Activated CD4-positive, alpha-beta T cell treated with anti-CD3 and anti-CD28 coated beads for 24 hours (primary cell): Measurements from ENCODE around the gene RBM22.

ENCODE experiments used
- DNase-seq, 2 donors: peaks; one replicate each; pipeline ENCODE4 v3.0.0-alpha.2; 2020; ENCODE audit warnings: low read depth in 2 of 2

RBM22 gene

DNA sequence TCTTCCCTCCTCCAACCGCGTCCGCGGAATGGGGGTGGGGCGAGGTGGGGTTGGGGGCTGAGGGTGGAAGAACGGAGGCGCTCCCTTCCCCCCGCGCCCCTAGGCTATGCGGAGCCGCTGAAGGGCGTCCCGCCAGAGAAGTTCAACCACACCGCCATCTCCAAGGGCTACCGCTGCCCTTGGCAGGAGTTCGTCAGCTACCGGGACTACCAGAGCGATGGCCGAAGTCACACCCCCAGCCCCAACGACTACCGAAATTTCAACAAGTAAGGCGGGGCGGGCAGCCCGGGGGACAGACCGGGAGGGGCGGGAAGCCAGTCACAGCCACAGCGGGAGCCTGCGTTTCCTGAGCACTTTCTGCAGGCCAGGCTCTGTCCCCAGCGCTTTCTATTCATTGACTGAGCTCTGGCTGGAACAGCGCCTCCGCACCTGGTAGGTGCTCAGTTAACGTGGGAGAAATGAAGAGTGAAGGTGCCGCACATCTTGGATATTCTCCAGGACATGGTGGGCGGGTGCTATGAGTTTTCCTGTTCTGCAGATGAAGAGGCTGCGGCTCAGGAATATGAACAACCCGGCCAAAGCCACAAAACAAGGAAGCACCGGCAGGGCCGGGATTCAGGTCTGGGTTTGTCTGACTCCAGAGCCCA is 28.5 kb downstream of the RBM22 start:
- no peak for DNase-seq

DNA sequence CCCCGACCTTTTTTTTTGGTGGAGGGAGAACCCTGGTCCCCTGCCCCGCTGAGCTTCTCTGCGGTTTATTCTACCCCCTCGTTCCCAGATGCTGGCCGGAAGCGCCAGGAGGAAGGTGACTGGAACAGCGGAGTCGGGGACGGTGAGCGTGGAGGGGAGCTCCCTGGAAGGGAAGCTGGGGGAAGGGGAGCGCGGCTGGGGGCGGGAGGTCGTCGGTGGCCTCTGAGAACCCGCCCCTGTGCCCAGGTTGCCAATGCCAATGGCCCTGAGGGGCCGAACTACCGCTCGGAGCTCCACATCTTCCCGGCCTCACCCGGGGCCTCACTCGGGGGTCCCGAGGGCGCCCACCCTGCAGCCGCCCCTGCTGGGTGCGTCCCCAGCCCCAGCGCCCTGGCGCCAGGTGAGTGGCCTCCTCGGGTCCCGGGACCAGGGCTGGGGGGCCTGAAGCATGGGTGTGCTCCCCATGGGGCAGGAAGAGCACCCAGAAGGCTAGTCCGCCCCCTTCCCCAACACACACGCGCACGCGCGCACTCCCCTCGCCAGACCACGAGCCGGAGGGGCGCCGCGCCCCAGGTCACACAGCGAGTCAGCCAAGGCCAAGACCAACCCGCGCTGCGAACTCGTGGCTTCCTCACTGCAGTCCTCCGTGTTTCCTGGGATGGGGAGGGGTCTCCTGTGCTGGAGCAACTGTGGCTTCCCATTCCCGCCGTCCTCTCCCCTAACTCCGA is 29.2 kb downstream of the RBM22 start:
- no peak for DNase-seq

DNA sequence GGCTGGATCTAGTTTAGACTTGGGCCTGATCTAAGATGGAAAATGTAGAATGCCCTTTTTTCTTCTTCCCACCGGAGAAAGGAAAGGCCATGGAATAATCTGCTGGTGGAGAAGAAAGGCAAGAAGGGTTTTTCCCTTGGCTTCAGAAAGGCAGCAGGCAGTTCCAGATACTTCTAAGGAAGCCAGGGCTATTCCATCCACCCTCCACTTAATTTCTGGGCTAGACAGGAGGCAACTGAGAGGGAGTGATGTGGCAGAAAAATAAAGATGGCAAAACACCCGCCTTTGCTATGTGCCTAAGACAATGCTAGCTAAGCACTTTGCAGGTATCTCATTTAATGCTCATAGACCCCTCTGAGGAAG is 29.9 kb downstream of the RBM22 start:
- no peak for DNase-seq

DNA sequence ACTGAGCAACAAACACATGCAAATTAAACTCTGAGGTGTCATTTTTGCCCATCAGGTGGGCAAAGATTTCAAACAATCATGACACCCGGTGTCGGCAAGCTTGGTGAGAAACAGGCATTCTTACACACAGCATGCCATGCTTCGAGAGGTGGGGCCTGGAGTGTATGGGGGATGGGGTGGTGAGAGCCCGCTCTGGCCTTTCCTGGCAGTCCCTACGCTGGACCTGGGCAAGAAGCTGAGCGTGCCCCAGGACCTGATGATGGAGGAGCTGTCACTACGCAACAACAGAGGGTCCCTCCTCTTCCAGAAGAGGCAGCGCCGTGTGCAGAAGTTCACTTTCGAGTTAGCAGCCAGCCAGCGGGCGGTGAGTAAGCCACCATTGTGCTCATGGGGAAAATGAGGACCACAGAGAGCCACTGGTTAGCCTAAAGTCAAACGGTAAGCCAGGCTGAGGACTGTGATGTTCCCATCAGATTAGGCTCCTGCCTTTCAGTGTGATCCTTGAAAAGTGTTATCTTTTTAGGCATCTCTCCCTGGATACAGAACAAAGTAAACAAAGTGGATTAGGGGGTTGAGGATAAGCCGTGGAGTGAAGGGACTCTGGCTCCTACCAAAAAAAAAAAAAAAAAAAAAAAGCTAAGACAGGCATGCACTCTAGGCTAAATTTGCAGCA is 30.5 kb downstream of the RBM22 start:
- DNase-seq, result no peak

DNA sequence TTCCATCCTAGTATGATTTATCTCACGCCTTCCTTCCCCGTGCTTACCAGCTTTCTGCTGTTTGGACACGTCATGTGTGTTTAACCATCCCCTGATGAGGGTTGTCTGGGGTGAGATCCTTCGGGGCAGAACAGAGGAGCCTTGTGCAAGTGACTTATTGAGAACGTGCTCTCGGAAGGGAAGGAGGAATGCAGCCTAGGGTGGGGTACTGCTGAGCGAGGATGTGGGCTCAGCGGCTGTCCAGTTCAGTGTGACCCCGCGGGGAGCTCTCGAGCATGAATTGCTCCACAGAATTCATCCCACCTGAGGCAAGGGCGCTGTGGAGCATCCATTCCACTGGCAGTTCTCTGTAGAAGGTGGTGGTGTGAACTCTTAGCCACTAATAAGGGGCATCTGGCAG is 35.8 kb downstream of the RBM22 start:
- no peak for DNase-seq

DNA sequence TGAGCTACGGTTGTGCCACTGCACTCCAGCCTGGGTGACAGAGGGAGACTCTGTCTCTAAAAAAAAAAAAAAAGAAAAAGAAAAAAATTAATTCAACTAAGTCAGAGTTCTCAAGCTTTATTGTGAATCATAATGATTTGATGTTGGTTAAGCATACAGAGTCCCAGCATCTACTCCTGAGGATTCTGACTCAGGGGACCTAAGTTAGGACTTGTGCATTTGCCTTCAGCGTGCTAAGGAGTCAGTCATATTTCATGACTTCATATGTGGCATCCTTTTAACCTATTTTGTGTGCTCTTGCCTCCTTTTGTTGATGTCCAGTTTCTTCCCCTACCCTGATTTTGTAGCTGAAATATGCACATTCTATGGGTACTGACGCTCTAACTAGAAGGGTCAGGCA is 36.9 kb downstream of the RBM22 start:
- no peak for DNase-seq

DNA sequence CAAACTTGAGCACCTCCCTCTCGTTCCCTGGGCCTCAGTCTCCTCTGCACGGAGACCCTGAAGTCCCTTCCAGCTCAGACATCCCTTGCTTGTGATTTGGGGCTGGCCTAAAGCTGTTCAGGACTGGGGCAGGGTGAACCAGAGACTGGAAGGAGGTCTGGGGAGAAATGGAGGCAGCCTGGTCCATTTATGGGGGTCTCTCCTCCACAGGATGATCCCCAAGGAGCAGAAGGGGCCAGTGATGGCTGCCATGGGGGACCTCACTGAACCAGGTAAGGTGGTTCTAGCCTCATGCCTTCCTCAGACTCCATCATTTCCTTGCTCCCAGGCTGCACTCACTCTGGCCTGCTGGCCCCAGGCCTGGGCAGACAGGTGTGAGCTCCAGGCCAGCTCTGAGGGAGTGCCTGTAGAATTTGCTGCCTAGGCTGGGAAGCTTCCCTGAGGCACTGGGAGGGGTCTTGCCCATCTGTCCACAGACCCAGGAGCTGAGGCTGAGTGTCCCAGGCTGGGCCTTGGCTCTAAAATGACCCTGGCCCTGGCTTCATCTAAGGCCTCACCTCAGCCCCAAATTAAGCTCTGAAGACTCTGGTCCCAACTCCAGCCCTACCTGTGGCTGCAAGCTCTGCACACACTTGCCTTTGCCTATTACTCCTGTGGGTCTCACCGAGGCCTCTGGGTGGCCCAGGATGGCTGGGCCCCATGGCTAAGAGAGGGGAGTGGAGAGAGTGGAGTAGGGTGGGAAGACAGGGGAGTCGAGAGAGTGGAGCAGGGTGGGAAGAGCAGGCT is 37.9 kb downstream of the RBM22 start:
- DNase-seq, result no peak

DNA sequence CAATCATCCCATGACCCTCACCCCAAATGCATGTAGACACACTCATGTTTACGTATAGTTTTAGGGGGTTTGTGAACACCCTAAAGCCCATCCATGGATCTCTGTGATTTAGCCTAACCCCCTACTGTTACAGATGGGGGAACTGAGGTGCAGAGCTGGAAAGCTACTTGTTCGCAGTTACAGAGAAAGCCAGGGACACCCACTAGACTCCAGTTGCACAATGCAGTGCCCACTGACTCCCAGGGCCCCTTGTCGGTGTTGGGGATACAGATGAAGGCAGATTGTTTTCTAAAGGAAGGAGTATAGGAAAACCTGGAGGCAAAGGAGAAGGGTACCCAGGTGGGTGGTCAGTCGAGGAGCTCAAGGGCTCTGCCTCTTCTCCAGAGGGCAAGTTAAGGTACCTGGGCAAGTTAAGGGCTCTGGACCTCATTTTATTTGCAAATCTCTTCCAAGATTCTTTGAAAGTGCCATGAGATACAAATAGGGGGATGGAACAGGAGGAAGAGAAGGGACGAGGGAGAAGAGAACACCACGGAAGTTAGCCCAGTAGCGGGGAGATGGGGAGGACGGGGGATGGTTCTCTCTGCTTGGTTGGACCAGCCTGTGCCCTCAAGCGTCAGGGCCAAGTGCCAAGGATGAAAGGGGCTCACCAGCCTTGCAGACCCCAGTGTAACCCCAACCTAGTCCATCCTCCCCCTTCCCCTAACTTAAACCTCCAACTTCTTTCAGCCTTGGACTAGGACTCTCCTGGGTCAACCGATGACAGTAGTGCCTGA is 38.9 kb downstream of the RBM22 start:
- DNase-seq, result no peak

DNA sequence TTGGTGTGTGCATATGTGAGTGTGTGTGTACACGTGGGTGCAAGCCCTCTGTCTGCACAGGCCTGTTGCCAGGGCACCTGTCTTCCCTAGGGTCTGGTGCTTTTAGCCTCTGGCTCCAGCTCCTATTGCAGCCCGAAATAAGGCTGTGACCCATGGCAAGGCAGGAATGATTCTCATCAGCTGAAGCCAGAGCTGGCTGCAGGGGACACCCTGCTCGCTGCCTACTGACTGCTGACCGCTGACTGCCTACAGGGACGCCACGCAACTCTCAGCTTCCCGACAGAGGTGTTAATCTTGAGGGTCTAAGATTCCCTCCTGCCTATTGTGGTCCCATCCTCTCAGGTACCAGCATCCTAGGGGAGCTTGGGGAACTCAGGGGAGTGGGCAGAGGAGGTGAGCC is 39.8 kb downstream of the RBM22 start, which contains the start of gene MYOZ3:
Gene MYOZ3 (plus strand): TSS at position 166 of the 400 bp plus-strand sequence. CDS start 1,691 bp downstream, outside the sequence.
- no peak for DNase-seq

DNA sequence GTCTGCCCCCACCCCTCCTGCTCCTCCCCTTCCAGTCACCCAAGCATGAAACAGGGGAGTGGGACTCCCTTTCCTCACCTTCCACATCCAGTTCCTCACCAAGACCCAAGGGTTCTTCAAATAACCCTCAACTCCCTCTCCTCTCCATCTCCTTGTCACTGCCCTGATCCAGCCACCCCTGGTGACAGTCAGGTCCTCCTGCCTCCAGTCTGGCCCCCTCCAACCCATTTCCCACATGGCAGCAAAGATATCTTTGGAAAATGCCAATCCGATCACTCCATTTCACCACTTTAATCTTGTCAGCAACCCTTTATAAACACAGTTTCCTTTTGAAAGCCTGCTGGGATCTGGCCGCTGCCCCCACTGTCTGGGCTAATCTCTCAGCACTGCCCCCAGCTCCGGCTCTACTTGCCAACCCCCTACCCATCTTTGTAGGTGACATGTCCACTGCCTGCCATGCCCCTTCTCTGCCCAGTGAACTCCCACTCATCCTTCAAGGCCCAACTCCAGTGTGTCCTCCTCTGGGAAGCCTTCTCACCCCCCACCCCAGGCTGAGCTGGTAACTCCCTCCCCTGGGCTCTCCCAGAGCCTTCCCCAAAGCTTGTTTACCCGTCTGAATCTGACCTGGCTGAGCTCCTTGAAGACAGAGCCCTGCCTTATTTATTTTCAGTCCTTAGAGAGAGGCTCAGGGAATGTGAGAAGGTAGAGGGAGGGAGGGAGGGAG is 40.6 kb downstream of the RBM22 start:
- no peak for DNase-seq

DNA sequence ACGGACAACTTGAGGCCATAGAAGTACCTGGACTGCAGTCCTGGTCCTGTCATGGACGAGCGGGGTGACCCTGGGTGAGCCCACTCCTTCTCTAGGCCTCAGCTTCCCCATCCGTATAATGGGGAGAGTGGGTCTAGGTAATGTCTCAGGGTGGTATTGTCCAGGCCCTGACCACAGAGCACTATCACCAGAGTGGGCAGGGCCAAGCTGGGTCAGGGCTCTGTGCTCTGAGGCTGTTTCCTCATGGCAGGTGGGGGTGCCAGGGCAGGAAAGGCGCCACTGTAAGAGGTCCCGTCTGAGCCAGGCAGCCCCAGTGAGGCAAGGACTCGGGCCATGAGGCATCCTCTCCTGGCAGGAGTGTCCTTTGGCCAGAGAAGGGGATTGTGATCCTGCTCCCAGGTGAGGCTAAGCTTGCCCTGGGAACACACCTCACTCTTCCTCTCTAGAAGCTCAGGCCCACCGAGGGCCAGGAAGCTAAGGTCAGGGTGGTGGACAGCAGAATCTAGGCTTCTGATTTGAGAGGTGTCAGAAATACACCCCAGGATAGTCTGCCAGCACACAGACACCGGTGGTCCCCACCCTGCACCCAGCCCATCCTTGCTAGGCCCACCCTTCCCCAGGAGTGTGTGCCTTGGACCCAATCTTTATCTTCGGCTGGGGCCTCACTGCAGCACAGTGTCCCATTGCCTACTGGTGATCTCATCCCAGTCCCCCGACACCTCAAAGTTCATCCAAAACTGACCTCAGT is 41.3 kb downstream of the RBM22 start:
- DNase-seq, result no peak

DNA sequence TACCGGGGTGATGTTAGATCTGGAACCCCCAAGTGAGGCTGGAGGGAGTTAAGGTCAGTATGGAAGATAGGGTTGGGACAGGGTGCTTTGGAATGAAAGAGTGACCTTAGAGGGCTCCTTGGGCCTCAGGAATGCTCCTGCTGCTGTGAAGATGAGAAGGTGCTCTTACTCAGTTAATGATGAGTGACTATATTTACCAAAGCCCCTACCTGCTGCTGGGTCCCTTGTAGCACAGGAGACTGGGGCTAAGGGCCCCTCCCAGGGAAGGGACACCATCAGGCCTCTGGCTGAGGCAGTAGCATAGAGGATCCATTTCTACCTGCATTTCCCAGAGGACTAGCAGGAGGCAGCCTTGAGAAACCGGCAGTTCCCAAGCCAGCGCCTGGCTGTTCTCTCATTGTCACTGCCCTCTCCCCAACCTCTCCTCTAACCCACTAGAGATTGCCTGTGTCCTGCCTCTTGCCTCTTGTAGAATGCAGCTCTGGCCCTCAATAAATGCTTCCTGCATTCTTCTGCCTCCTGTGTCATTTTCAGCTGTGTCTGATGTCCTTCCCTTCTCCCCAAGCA is 42.1 kb downstream of the RBM22 start:
- DNase-seq, result no peak

DNA sequence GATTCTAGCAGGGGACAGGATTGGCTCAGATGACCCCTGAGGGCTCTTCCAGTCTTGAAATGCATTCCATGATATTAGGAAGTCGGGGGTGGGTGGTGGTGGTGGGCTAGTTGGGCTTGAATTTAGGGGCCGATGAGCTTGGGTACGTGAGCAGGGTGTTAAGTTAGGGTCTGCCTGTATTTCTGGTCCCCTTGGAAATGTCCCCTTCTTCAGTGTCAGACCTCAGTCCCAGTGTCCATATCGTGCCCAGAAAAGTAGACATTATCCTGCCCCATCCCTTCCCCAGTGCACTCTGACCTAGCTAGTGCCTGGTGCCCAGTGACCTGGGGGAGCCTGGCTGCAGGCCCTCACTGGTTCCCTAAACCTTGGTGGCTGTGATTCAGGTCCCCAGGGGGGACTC is 42.7 kb downstream of the RBM22 start:
- DNase-seq, result no peak

DNA sequence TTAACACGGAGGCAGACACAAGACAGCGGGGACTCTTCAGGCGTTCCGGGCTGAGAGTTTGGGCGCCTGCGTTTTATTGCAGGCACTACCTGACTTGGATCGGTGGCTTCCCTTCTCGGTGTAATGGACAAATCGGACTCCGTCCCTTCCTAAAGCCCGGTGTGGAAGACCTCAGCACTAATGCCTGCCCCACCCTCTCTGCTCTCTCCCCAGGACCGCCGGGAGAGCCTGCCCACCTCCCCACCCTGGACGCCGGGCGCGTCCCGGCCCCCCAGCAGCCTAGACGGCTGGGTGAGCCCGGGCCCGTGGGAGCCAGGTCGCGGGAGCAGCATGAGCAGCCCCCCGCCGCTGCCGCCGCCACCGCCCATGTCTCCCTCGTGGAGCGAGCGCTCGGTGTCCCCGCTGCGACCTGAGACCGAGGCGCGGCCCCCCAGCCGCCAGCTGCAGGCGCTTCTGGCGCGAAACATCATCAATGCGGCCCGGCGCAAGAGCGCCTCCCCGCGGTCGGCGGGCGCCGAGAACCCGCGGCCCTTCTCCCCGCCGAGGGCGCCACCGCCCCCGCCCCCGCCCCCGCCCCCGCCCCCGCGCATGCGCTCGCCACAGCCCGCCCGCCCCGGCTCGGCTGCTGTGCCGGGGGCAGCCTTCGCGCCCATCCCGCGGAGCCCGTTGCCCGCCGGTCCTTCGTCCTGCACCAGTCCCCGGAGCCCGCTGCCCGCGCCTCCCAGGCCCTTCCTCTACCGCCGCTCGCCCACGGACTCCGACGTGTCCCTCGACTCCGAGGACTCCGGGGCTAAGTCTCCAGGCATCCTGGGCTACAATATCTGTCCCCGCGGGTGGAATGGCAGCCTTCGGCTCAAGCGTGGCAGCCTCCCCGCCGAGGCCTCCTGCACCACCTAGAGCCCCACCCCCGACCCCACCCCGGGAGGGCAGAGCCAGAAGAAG is 44.4 kb downstream of the RBM22 start:
- DNase-seq, result peak; percentile 48 to 57

DNA sequence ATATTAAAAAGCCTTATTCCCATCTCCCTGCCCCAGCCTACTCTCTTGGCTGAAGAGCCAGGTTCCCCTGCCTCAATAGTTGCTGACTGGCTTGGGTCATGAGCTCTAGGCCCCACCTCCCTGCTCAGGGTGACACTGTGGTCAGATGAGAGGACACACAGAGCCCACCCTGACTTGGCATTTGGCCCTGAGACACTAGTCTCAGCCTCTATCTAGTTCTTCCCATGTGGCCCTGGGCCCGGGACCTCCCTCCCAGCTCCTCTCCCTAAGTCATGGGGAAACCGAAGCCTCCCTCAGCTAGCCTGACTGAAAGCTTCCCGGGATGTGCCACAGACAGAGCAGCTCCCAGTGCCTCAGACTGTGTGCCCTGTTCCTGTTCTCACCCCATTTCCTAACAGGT is 45.6 kb downstream of the RBM22 start:
- DNase-seq, result no peak

DNA sequence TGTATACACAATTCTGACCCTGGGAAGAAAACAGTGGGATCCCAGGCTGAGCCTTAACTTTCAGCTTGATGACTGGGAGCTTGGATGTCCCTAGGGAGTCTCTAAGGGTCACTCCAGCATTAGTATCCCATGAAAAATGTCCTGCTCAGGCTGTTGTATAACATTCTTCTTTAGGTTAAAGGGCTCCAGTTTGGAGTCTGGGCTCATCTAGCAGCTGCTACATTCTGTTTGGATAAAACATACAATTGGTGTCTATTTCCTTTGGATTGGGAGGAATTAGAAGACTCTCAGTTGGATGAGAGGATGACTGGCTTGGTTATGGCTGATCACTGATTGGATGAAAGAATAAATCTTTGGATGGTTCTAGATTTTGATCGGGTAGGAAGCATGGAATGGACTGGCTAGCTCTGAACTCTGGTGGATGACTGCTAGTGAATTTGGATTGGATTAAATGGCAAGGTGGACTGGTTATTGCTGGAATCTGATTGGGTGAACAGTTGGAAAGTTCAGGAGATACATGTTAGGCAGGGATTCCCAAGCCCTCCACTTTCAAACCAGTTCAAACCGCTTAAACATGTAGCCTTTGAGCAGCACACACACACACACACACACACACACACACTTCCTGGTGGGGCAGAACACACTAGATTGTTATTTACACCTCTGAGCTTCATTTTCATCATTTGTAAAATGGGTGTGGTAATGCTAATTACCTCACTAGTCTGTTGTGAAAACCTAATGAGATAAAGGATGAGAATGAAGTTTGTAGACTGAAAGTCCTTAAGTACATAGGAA is 46.9 kb downstream of the RBM22 start:
- DNase-seq, result no peak

DNA sequence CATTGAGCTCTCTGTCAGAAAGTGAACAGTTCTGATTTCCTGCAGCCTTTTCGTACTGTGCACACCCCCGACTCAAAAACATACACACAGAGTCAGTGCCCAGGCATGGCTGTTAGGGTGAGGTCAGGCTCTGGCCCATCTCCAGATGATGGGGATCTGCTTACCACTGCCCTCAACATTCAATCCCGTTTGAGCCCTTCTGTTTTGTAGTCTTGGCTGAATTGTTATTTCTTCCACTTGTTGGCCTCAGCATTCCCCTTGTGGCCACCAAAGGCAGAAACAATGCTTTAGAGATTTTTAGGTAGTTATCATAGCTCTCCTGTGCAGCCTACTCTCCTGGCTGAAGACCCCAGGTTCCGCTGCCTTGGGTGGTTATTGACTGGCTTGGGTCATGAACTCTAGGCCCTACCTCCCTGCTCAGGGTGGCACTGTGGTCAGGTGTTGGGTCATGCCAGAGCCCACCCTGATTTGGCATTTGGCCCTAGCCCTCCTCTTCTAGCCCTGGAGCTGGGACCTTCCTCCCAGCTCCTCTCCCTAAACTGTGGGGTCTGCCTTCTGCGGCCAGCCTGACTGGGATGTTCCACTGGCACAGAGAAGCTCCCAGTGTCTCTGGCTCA is 47.6 kb downstream of the RBM22 start:
- DNase-seq, result no peak
